Testis (tissue), 2 donors: ENCODE results near the gene CAMK2D.

Experiments used
- CTCF ChIP-seq, 3 experiments: fragments of 450-650 bp in 2 of 3; fragments of 200-600 bp in 1 of 3; sonication (generic) in 1 of 3; IDR thresholded peaks; one replicate each; pipeline ENCODE4 v1.5.1; 2016 to 2019; ENCODE audit warnings: antibody characterized with exemption in 3 of 3, mild to moderate bottlenecking in 2 of 3, moderate library complexity in 1 of 3
- POLR2A ChIP-seq: fragments of 450-650 bp; IDR thresholded peaks from one replicate; pipeline ENCODE4 v1.6.1; 2017; ENCODE audit warnings: antibody characterized with exemption, mild to moderate bottlenecking, moderate library complexity

GRCh38 chr4:113446019-113446418 is 315.5 kb downstream of the CAMK2D start:
- TF ChIP-seq POLR2A (no peak), CTCF (IDR thresholded peaks at IDR 0.05) (no peak)
